Activated naive CD4-positive, alpha-beta T cell (primary cell): ENCODE measurements around the gene TAOK1.
"Not testable (repeated sequence)": the region's sequence is repeated elsewhere in the genome, so short reads cannot be mapped to it uniquely, and the experiment has no call there.

ENCODE experiments used
- DNase-seq, 4 experiments: peaks; one replicate each; lab custom pipeline; 2025; lab: John Stamatoyannopoulos, UW

The TAOK1 gene

DNA sequence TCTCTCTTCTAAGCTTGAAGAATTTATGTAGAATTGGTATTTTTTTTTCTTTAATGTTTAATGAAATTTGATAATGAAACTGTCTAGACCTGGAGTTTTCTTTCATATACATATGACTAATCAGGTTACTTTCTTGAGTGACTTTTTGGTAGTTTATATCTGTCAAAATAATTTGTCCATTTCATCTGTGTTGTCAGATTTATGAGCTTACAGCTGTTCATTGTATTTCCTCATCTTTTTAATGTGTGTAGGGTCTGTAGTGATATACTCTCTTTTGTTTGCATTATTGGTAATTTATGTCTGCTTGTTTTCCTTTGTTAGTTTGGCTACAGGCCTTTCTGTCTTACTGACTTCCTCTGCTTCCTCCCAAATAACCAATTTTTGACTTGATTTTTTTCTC is 55.7 kb downstream of the TAOK1 start:
- no peak for DNase-seq

DNA sequence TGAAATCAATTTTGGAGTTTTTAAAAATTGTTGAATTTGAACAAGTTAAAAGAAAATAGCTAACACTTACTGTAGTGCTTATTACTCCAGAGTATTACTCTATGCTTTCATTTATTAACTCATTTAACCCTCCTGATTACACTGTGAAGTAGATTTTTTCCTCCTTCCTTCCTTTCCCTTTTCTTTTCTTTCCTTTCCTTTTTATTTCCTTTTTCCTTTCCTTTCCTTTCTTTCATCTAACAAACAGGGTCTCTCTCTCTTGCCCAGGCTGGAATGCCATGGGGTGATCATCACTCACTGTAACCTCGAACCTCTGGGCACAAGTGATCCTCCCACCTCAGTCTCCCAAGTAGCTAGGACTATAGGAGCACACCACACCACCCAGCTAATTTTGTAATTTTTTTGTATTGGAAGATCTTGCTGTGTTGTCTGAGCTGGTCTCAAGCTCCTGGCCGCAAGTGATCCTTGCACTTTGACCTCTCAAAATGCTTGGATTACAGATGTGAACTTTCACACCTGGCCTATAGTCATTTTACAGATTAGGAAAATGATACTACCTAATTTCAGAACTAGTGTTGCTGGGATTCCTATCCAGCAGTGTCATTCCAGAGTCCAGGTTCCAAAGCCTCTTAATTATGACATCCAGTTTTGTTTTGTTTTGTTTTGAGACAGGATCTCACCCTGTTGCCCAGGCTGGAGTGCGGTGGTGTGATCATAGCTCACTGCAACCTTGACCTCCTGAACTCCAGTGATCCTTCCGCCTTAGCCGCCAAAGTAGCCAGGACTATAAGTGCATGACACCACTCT is 59.9 kb downstream of the TAOK1 start:
- DNase-seq: no peak

DNA sequence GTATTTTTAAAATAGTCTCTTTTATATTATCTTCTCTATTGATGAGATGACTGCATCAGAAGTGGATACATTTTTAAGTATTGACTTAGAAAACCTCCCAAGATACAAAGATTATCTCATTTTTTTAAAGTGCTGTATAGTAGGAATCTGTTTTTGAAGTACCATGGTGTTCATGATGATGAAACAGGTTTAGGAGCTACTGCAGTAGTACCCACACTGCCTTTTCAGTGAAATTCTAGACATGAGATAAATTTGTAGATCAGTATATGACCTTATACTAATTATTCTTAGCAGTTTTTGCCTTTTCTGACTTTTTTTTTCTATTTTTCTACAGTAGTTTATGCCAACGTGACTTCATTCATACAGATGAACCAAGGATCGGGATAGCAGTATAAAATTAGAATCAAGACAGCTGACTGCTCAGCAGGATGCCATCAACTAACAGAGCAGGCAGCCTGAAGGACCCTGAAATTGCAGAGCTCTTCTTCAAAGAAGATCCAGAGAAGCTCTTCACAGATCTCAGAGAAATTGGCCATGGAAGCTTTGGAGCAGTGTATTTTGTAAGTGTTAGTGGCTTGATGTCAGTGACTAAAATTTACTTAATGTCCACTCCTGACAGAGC is 61.1 kb downstream of the TAOK1 start:
- DNase-seq: no peak

DNA sequence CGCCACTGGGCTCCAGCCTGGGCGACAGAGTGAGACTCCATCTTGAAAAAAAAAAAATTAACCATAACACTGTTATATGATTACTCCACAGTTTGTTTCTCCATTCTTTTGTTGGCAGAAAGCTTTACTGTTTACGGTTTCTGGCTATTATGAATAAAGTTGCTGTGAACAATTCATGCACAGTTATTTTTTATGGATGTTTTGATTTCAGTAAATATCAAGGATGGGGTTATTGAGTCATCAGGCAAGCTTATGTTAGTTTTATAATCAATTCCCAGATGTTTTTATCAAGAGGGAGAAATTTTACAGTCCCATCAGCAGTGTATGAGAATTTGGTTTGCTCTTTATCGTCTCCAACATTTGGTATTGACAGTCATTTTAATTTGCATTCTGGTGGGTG is 67.9 kb downstream of the TAOK1 start:
- no peak for DNase-seq

DNA sequence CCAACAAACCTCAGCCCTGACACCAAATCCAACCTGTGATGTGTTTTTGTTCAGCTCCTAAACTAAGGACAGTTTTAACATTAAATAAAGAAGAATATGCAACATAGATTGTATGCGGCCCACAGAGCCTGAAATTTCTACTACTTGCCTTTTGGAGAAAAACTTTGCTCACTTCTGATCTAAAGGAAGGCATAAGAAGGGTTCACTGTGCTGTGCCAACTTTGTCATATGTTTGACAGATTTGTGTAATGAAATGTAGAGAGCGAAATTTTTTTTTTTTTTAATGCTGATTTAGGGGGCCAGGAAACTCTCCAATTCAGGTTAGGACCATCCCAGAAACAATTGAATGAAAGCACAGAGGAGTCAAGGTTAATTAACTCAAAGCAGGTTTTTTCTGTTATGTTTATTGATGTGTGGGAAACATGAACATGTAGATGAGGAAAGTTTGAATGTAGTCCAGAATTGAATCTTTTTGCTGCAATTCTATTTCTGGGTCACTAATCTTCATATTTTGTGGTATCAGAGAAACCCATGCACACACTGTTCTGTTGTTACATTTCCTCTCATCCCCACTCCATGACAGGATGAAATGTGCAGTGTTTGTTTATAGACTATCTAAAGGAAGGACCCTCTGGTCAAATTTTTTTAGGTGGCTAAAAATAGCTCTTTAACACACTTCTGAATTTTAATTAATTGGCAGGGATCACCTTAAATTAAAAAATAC is 71.5 kb downstream of the TAOK1 start:
- no peak for DNase-seq

DNA sequence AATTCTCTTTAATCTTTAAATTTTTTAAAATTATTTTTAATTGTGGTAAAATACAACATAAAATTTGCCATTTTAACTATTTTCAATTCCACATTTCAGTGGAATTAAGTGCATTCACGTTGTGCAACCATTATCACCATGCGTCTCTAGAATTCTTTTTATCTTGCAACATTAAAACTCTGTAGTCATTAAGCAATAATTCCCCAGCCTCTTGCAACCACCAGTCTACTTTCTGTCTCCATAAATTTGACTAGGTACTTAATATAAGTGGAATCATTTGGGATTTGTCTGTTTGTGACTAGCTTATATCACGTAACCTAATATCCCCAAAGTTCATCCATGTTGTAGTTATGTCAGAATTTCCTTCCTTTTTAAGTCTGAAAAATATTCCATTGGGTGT is 79.1 kb downstream of the TAOK1 start:
- DNase-seq: no peak

DNA sequence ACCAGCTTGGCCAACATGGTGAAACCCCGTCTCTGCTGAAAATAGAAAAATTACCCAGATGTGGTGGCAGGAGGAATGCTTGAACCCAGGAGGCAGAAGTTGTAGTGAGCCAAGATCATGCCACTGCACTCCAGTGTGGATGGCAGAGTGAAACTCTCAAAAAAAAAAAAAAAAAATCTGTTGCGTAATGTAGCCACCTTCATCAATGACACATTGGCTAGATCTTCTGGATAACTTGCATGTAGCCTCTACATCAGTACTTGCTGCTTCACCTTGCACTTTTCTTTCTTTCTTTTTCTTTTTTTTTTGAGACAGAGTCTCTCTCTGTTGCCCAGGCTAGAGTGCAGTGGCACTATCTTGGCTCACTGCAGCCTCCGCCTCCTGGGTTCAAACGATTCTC is 83.3 kb downstream of the TAOK1 start:
- DNase-seq: not testable (repeated sequence)

DNA sequence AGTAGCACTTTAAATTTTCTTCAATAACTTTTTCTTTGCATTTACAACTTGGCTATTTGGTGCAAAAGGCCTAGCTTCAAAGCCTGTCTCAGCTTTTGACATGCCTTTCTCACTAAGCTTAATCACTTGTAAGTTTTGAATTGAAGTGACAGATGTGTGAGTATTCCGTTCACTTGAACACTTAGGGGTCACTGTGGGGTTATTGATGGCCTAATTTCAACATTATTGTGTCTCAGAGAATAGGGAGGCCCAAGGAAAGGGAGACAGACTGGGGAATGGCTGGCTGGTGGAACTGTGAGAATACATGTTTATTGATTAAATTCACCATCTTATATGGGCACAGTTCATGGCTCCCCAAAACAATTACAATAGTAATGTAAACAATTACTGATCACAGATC is 84.1 kb downstream of the TAOK1 start:
- no peak for DNase-seq

DNA sequence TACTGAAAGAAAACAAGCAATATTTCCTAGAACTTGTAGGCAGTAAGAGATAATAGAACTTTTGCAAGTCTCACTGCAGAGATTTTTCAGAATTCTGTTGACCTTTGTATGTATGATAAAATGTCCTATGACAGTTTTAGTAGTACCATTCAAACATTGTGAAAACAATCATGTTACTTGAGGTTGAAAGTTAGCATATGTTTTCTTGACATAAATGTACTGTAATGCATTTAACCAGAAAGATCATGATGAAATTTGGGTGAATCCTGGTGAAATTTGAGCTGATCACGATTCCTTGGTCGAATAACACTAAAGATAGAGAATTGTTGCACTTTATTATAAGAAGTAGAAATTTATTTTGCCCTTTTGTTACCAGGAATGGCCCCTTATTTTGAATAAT is 85.7 kb downstream of the TAOK1 start:
- no peak for DNase-seq

DNA sequence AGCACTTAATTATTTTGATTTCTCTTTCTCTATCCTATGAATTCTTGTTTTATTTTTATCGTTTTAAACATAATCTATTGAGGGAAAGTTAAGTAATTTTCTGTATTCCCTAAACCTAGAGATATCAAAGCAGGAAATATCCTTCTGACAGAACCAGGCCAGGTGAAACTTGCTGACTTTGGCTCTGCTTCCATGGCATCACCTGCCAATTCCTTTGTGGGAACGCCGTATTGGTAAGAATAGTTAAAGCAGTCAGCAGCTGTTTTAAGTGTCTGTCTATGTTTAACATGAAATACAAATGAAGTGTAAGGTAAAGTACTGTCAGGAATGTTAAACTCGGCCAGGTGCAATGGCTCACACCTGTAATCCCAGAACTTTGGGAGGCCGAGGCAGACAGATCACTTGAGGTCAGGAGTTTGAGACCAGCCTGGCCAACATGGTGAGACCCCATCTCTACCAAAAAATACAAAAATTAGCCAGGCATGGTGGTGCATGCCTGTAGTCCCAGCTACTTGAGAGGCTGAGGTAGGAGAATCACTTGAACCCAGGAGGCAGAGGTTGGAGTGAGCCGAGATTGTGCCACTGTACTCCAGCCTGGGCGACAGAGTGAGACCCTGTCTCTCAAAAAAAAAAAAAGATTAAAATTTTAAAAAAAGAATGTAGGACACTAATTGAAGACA is 90.2 kb downstream of the TAOK1 start:
- DNase-seq: not testable (repeated sequence)

DNA sequence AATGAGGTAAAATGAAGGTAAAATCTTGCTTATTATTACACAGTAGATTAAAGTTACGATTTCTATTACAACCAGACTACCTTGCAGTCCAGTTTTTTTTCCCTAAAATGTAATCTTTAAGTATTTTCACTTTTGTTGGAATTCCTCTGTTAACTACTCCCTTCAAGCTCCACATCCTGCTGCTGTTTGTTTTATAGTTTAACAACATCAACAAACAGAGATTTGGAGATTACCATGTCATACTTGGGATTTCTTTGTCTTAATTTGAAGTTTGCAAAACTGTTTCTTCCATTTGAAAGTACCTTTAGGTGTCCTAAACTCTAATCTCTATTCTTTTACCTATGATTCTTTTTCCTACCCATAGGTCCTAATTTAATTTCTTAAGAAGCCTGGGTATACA is 93.3 kb downstream of the TAOK1 start:
- no peak for DNase-seq

DNA sequence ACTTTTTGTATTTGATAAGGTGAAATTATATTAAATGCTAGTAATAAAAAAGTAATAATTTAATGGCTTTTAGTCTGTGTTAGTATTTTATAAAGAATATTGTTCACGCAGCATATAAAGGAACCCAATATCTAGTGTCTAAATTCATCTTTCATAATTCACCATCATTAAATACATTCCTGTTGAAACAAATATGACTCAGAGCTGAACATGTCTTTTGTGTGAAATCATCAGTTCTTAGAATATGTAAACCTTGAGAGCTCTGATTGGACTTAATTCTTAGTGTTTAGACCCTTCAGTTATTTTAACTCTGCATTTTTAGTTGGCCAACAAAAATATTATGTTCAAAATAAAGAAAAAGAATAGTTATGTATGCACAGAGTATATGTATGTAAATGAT is 104.8 kb downstream of the TAOK1 start:
- no peak for DNase-seq

DNA sequence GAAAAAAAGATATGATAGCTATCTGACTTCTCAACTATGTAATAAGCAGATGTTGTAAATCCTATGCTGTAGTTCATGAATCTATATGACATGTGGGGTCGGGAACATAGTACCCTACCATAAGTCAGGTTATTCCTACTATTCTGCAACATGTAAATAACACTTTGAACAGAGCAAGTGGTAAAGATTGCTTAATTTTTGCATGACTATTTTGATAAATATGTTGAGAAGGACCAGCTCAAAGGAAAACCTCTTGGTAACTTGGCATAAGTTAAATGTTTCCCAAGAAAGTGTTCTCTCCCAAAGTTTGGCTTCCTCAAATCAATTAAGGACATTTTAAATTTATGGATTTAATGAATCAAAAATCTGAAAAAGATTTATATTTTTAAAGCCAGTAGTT is 114.5 kb downstream of the TAOK1 start:
- DNase-seq: no peak

DNA sequence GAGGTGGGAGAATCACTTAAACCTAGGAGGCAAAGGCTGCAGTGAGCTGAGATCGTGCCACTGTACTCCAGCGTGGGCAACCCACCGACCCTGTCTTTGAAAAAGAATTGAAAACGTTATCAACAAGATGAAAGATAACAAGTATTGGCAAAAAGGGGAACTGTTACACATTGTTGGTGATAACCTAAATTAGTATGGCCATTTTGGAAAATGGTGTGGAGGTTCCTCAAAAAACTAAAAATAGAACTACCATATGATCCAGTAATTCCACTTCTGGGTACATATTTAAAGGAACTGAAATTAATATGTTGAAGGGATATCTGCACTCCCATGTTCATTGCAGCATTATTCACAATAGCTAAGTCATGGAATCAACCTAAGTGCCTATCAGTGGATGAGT is 115.7 kb downstream of the TAOK1 start:
- no peak for DNase-seq

DNA sequence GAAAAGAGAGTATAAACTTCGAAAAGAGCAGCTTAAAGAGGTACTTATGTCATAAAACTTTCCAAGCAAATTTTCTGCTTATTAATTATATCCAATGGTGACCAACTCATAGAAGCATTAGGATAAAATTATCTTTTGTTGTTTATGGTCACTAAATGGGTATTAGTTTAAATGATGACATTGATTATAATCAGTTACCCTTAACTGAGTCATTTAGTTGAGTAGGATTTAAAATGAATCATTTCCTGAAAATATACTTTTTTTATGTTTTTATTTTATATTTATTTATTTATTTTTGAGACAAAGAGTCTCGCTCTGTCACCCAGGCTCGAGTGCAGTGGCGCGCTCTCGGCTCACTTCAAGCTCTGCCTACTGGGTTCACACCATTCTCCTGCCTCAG is 120.8 kb downstream of the TAOK1 start:
- DNase-seq: no peak

DNA sequence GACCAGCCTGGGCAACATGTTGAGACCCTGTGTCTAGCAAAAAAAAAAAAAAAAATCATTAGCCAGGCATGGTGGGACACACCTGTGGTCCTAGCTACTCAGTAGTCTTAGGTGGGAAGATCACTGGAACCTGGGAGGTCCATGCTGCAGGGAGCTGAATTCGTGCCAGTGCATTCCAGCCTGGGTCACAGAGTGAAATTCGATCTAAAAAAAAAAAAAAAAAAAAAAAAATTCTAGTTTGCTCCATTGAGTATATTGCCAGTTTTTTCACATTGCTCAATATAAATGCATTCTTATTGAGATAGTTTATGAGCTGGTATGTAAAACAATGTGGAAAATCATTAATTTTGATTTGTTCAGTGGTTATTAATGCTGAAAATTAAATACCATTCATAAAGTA is 124.6 kb downstream of the TAOK1 start:
- no peak for DNase-seq

DNA sequence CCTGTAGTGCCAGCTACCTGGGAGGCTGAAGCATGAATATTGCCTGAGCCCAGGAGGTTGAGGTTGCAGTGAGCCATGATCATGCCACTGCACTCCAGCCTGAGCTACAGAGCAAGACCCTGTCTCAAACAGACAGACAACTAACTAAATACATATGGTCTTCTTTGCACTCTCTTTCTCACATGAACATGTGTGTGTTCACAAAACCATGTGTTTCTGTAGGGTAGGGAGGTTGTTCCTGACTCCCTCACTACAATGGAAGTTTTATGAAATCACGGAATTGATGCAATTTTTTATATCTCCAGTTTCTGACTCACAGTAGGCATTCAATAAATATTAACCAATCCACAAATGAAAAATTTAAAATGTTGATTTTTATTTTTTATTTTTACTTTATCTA is 128.2 kb downstream of the TAOK1 start:
- DNase-seq: no peak

DNA sequence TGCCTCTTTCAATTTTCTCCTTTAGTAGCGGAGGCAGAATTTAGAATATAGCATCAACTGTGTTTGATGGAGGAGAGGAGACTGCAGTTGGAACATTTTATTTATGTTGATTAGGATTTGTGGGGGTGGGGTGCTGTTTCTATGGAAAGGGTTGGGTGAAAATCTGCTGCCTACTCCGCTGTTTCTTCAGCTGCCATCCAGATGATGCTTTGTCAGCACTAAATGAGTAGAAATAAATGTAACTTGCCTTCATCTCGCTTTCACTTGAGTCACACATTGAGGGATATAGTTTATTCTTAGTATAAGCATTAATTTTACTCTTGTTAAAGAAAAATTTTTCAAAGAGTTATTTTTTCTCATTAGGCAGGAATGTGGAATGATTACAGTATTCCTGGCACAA is 134.5 kb downstream of the TAOK1 start:
- no peak for DNase-seq

DNA sequence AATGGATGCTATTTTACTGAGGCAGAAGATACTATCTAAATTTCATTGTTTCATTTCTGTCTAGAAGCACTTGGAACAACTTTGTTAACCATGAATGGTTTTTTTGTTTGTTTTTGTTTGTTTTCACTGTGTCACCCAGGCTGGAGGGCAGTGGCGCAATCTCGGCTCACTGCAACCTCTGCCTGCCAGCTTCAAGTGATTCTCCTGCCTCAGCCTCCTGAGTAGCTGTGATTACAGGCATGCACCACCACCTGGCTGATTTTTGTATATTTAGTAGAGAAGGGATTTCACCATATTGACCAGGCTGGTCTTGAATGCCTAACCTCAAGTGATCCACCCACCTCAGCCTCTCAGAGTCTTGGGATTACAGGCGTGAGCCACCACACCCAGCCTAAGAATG is 136.2 kb downstream of the TAOK1 start:
- no peak for DNase-seq

DNA sequence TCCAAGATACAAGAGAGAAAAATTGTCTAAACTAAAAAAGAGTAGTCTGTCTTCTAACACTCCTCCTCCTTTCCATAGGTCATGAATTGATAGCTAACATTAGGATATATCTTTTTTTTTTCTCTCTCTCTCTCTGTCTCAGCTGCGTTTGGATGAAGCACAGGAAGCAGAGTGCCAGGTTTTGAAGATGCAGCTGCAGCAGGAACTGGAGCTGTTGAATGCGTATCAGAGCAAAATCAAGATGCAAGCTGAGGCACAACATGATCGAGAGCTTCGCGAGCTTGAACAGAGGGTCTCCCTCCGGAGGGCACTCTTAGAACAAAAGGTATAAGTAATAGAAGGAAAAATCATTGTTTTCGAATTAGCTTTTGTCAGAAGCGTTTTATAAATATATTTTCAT is 143.8 kb downstream of the TAOK1 start:
- no peak for DNase-seq

DNA sequence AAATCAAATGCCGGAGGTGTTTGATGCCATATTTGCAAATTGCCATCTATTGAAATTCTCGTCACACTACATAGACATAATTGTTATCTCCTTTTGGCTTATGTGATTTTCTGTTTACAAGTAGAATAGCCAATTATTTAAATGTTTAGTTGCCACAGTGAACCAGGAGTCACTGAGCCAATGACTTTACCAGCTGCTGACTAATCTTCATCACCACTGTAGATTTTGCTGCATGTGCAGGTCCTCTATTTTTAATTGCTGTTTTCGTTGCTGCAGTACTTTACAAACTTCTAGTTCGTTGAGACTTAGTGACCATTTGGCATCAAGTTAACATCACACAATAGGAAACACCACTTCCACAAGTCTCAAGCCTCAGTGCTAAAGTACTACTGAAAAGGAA is 153.9 kb downstream of the TAOK1 start:
- no peak for DNase-seq

DNA sequence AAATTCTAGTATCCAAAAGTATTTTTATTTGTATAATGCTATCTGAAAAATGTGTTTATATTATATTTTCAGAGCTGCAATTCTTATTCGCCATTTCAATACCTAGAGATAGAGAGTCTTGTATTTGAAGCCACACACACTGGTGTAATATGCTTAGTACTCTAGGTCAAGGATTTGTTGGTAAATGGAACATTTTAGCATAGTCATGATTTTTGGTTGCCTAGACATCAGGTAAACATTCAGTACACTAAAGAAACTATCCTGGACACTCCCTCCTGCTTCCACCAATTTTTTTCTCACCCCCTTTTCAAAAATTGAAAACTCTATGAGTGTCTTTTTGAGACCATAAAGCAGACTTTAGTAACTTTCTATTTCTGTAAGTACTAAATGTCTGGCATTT is 155.9 kb downstream of the TAOK1 start:
- no peak for DNase-seq

DNA sequence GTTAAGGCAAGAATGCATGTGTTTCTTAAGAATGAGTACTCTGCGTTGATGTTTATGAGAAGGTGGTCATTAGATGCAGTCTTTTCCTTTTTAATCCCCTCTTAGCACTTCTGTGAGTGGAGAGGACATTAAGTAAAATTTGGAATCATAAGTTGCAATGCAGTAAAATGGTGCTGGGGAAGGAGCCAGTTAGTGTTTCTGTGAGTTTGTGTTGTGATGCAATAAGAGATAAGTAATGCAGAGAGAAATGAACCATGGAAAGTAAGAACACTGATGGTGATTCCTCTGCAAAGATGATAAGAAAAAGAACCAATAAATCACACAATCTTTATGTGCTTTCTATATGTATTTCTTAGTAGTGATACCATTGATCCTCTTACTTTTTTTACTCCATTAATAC is 156.7 kb downstream of the TAOK1 start:
- no peak for DNase-seq
